ENCODE data around the gene LRRK1.

Gene LRRK1

DNA sequence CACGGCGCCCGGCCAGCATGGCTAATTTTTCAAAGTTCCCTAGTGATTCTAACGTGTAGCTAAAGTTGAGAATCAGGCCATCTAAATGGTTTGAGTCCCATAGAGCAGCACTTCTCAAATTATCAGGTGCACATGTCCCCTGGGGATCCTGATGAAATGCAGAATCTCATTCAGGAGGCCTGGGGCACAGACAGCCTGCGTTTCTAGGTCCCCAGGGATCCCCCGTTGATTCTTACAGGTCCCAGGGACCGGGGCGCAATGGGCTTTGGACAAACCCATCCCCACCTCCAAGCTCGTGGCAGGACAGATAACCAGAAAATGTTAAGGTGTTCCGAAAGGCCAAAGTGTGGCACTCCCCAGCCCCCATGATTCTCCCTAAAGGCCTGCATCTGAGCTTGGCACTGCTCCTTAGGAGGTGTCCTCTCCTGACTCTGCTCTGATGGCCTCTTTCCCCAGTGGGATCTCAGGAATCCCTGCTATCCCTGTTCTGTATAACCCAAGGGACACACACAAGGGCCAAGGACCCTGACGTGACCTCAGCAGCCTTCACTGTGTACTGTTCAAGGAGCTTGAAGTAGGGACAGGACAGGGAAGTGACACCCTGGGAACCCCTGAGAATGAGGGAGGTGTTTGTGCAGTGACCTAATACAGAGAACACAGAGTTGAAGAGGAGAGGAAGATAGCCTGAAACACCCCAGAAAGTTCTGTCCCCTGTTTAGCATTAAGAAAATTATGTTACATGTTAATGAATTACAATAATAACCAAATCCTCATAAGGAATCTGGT, 8.0 kb downstream of the LRRK1 start:
- no peak overlapping the region for H3K4me3 ChIP-seq (ENCODE audit: low read length)
- no peak for DNase-seq (ENCODE audit: low read depth, low spot score)

DNA sequence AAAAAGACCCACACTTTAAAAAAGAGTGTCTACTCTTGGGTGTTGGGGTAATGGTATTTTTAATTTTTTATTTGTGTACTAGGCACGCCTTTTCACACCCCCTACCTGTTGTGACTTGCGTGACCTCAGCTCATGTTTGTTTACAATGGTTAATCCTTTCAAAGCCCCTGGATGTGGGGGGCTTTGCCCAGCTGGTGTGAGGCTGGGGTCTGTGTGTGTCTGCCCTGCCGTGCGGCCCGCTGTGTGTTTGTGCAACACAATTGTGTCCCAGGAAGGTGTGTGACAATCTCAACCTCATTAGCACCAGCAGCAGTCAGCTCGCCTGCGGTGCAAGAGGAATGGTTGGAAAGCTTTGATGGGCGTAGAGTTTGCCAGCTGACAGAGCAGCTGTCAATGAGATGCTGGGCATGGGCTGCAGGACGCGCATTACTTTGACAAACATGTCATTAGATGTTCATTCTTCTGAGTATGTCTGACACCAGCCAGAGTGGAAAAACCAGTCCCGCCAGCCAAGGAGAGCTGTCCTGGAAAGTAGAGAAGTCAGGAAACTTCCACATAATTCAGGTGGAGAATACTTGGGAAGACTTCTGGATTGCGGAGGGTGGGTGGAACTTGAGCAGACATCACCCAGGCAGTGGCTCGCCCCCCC, 9.6 kb downstream of the LRRK1 start:
- DNase-seq (ENCODE audit: low read depth, low spot score) = no peak
- no peak overlapping the region for H3K4me3 ChIP-seq (ENCODE audit: low read length)

DNA sequence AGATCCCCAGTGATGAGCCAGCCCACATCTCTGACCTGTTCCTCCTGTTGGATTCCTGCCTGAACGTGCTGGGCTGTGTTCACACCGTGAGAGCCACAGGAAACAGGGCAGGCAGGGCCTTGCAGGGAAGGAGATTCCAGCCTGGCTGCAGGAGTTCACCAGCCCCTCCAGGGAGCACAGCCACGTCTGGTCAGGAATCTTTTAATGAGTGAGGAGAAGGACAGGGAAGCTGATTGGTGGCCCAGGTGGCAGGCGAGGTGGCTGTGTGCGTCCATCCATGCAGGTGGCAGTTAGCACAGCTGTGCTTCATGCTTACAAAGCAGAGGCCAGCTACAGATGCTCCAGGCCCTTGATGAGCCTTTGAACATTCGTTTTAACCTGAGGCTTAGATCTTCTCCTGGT, 10.5 kb downstream of the LRRK1 start:
- DNase-seq (ENCODE audit: low read depth, low spot score) = no peak
- no peak overlapping the region for H3K4me3 ChIP-seq (ENCODE audit: low read length)

DNA sequence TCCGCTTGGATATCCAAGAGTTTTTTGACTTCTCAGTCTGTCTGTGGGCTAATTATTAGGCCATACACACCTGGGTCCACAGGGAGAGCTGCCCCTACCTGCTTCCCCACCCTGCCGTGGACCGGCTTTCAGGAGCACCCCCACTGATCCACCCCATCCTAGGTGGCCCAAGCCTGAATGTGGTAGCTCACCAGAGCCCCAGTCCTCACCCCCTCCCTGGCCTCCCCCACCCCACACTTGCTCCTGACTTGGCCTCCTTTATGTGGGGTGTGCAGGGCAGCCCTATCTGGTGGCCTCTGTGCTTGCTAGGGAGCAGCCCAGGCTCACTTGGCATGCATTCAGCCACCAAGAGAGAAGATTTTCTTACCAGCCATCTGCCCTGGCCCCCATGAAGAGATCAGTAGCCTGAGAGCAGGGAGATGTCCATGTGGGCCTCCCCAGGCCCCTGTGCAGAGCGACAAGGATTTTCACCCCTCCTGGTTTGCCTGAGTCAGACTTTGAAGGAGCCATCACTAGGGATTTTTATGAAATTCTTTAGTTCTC, 11.2 kb downstream of the LRRK1 start:
- no peak for DNase-seq (ENCODE audit: low read depth, low spot score)
- no peak overlapping the region for H3K4me3 ChIP-seq (ENCODE audit: low read length)

DNA sequence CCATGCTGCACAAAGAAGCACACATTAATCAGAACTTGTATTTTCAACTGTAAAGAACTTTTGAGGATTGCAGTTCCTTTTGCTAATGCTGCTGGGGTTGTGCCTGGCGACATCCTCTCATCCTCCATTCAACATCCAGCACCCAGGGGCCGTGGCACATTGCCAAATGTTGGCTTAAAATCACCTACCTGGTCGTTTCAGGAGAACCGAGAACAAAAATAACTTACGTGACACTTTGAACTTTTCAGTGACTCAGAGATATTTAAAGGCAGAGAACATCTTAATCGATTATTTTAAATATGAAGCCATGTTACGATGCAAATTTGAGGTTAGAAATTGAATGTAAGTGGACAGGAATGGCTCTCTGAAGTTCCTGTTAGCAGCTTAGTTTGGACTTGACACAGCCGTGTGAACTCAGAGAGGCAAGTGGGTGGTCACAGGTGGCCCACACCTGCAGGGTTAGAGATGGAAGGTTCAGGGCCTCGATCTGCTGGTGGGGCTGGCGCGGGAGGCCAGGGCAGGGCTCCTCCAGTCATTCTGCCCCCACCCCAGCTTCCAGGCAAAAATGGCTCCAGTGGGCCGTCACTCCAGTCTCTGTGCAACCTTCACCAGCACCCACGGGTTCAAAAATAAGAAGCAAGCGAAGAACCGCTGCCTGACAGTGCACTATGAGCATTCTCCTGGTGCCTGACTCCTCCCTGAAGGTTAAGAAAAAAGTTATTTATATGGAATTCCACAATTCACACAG, 12.2 kb downstream of the LRRK1 start:
- DNase-seq (ENCODE audit: low read depth, low spot score) = no peak
- H3K4me3 ChIP-seq (ENCODE audit: low read length) = no peak overlapping the region

DNA sequence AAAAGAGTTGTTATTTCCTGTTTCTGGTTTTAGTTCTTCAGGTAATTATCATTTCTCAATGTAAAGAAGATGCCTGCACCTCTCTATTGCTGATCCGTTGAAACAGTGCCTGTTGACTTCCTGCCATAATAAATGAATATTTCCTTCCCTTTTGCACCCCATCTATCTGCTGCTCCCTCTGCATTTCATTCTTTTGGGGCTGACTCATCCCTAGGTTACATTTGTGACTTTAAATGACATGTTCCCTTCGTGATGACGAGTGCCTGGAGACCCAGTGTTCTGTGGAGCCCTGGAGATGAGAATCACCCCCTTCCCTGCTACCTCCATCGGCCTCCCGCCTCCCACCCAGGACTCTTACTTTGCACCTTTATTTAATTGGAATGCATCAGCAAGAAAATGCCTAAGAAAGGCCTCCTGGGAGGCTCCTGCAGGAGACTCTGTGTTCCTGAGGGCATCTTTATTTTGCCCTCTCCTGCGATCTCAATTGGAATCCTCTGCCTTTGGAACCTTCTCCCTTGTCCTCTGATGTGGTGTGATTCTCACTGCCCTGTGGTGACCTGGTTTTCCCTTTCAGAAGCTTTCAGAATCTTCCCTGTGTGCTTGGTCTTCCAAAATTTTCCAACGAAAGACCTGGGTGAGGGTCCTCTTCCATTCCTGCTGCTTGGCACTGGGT, 13.7 kb downstream of the LRRK1 start:
- no peak for DNase-seq (ENCODE audit: low read depth, low spot score)

DNA sequence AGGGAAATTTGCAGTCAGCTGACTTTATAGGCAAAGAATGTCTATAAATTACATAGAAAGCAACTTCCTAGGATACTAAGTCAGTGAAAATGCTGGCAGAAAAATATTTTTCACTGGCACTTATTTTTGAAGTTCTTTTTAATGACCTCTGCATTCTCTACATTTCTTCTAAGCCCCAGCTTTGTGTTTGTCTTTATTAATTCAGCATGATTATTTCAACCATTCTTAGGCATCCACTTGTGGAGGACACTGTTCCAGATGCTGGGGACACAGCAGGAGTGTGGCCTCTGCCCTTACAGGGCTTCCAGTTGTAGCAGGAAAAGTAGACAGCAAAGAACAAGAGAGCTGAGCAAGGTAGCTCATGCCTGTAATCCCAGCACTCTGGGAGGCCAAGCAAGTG, 15.0 kb downstream of the LRRK1 start:
- DNase-seq (ENCODE audit: low read depth, low spot score) = no peak
- H3K4me3 ChIP-seq (ENCODE audit: low read length) = no peak overlapping the region

More for the DNA sequence above, 13.7 kb downstream of the LRRK1 start:
- no peak overlapping the region for H3K4me3 ChIP-seq (ENCODE audit: low read length)

DNA sequence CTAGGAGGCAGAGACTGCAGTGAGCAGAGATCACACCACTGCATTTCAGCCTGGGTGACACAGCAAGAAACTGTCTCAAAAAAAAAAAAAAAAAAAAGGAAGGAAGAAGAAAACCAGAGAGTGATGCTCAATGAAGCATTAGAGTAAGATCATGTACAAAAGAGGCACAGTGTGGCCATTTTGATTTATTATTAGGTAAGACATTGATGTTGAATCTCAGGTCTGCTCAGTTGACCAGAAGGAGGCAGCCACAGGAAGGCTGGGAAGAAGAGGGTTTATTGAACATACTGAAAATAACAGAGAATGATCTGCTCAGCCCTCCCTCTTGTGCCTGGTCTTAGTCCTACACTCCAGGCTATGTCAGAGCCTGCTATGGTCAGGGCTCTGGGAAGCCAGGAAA, 15.6 kb downstream of the LRRK1 start:
- DNase-seq (ENCODE audit: low read depth, low spot score) = no peak
- no peak overlapping the region for H3K4me3 ChIP-seq (ENCODE audit: low read length)

DNA sequence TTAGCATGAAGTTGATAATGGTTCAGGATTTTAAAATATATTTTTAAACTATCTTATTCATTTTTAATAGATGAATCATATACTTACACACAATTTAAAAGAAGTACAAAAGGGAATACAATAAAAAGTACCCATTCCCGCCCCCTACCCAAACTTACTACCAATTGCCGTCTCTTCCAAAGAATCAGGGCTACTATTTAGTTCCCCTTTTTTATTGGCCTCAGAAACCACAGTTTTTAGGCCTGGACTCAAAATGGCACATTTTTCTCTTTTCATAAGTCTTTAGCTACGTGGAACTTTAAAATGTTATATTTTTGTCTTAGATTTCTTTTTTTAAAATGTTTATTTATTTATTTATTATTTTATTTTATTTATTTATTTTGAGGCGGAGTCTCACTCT, 18.0 kb downstream of the LRRK1 start:
- no peak overlapping the region for H3K4me3 ChIP-seq (ENCODE audit: low read length)
- no peak for DNase-seq (ENCODE audit: low read depth, low spot score)

DNA sequence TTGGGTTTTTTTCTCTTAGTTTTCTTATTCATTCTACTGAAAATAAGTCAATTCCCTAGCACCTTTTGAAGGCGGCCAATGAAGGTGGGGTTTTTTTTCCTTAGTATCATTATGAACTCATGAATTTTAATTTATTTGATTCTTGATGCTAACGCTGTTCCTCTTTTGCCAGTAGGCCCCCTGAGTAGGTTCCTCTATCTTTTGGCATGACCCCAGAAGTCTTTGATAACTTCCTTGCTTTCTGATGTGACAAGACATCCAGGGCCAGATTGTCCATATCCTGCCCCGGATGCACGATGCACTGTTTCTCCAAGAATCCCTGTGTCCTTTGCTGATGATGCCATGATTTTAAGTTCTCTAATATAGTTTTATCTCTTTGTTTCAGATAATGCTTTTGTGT, 20.6 kb downstream of the LRRK1 start:
- no peak overlapping the region for H3K4me3 ChIP-seq (ENCODE audit: low read length)
- DNase-seq (ENCODE audit: low read depth, low spot score) = no peak

DNA sequence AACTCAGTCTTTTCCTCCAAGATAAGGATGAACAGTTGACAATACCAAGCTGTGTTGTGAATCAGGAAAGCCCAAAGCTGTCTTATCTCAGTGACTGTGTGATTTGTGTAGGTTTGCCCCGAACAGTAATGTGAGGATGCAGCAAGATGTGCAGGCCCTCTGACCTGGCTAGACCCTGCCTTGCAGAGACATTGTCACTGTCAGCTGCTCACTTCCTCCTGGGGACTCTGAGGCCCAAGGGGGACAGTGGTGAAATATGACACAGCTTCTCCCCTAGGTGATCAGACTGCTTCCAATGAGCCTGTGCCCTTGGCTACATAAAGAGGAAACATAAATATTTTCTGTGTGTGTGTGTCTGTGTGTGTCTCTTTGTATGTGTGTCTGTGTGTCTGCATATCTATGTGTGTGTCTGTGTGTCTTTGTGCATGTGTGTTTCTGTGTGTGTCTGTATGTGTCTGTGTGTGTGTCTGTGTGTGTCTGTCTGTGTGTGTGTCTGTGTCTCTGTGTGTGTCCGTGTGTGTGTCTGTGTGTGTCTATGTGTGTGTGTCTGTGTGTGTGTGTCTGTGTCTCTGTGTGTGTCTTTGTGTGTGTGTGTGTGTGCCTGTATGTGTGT, 21.7 kb downstream of the LRRK1 start:
- no peak for DNase-seq (ENCODE audit: low read depth, low spot score)
- H3K4me3 ChIP-seq (ENCODE audit: low read length) = no peak overlapping the region

DNA sequence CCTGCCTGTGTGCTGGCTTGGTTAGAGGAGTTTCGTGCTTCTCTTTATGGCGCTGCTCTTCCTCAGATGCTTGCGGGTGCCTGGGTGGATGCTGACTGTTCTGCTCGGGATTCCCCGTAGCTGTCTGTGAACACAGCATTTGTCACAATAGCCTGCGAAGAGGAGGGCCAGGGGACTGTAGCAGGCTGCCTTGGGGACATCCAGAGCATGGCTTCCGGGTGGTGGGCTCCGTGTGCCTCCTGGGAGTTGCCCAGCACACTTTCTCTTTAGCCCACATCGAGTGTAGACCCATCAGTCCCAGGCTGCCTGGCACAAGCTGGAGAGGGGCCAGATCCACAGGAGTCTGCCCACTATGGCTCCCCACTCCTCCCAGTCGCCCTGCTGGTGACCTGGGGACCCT, 22.4 kb downstream of the LRRK1 start:
- no peak overlapping the region for H3K4me3 ChIP-seq (ENCODE audit: low read length)
- DNase-seq (ENCODE audit: low read depth, low spot score) = no peak

DNA sequence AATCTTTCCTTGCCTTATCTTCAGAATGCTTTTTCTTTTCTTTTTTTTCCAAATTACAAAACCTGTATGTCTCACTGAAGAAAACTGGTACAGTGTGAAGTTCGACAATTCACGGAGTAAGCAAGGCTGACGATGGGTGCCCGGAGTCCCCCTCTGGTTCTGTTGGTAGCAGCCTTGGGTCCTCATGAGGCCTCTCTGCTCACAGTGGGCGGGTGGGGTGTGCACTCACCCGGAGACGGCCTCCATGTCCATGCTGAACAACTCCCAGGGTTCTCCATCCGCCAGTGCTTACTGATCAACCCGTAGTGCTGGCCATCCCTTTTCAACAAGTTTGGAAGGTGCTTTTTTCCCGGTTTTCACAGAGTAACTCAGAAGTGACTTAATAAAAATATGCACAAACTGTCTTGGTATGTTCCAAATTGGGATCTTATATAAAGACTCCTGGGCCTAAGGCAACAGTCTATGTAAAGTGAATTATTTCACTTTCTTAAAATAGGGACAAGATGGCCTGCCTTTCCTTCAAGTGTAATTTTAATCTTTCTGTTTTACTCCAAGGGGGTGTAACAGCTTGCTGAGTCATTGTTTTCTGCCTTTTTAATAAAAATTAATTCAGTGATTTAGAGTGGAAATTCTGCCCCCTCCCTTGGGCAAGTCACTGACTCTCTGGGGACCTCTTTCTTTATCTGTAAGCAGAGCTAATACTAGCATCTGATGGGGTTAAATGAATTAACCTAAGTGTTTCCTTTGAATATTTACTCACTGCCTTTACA, 23.7 kb downstream of the LRRK1 start:
- H3K4me3 ChIP-seq (ENCODE audit: low read length) = no peak overlapping the region
- no peak for DNase-seq (ENCODE audit: low read depth, low spot score)

DNA sequence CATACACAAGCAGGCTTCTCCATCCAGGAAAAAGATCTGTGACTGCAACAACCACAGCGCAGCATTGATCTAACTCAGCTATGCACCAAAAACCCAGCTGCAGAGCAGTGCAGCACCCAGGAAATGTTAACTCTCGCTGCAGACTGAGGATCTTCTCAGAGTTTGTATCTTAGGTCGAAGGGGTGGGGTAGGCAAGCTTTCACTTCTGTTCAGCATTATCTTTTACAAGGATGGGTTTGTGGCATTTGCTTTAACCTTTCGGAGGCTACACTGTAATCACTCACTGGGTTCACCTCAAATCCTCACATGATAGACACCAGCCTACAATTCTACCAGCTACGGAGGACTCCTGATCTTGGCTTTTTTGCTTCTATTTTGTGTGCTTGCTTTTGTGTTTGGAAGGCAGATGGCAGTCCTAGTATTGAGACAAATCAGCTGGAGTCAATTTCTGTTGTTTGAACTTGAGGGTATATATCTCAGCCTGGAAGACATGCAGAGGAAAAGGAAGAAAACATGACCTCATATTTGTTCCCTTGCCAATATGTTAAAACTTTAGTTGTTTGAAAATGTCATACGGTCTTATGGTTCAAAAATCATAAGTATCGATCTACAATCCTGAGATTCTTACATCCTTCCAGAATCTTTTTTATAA, 25.2 kb downstream of the LRRK1 start:
- no peak for DNase-seq (ENCODE audit: low read depth, low spot score)
- H3K4me3 ChIP-seq (ENCODE audit: low read length) = no peak overlapping the region

DNA sequence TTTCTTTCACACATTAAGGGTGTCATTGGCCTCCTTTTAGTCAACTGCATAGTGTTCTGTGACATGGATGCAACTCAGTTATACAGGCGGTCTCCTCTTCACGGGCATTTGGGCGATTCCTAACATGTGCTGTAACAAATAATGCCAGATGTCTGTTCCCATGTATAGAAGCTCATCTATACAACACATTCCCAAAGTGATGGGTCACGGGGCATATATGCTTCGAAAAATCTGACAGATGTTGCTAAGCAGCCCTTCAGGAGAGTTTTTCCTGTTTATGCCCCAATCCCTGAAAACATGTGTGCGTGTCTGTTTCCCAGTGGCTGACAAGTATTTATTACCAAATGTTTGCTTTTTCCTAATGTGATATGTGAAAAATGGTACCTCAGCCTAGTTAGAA, 25.8 kb downstream of the LRRK1 start:
- no peak overlapping the region for H3K4me3 ChIP-seq (ENCODE audit: low read length)
- DNase-seq (ENCODE audit: low read depth, low spot score) = no peak

DNA sequence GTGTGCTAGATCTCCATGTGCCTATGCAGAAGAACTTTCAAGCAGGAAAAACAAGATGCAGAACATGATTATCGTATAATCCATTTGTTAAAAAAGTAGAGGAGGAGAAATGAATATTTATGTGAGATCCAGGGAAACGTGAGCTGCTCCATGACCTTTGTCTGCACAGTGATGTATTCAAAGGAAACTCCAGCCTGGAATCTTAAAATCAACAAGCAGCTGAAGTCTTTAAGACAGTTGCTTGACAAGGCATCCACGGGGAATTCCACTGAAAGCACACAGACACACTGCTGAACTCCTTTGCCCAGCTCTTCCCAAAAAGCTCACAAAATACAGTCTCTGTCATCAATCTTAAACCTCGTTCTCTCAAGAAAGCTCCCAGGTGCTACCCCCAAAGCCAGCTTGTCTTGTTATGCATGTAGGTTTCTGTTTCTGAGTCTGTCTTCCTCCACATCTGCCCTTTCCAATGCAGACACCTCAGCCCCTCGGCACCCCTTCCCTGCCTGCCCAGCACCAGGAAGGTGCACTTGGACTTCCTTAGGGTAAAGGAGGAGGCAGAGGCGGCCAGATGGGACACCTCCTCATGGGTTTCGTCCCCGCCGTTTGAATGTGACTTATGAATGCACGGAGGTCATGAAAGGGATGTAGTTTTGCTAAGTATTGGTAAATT, 28.7 kb downstream of the LRRK1 start:
- no peak for DNase-seq (ENCODE audit: low read depth, low spot score)
- no peak overlapping the region for H3K4me3 ChIP-seq (ENCODE audit: low read length)

DNA sequence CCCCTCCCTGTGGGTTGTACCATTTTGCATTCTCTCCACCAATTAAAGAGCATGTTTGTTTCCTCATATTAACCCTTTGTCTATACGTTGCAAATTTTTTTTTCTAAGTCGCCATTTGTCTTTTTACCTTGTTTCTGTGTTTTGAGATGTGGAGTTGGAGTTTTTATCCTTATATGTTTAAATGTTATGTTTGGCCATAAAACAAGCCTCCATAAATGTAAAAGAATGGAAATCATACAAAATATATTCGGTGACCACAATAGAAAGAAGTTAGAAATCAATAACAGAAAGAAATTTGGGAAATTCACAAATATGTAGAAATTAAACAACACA, 29.2 kb downstream of the LRRK1 start:
- H3K4me3 ChIP-seq (ENCODE audit: low read length) = no peak overlapping the region
- no peak for DNase-seq (ENCODE audit: low read depth, low spot score)

DNA sequence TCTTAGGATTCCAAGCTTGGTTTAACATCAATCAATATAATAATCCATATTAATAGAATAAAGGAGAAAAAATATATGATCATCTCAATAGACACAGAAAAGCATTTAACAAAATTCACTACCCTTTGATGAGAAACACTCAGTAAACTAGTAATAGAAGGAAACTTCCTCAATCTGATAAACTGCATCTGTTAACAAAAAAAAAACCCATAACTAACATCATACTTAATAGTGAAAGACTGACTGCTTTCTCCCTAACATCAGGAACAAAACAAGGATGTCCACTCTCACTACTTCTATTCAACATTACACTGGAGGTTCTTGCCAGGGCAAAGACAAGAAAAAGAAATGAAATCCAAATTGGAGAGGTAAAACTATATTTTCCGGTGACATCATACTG, 30.5 kb downstream of the LRRK1 start:
- no peak for DNase-seq (ENCODE audit: low read depth, low spot score)
- H3K4me3 ChIP-seq (ENCODE audit: low read length) = no peak overlapping the region

Measured in Jurkat, Clone E6-1 (cell line).